Parathyroid adenoma (tissue), 2 donors: Measurements from ENCODE around the gene SPACA5.

Experiments used
- H2AFZ ChIP-seq: fragments of 300-600 bp; sonication (generic); one replicate; pipeline ENCODE4 v1.7.0; 2017; ENCODE audit warnings: antibody characterized with exemption, mild to moderate bottlenecking
- H3K27ac ChIP-seq: fragments of 300-600 bp; sonication (generic); one replicate; pipeline ENCODE4 v1.7.0; 2017
- H3K27me3 ChIP-seq: fragments of 300-600 bp; sonication (generic); one replicate; pipeline ENCODE4 v1.7.0; 2017; ENCODE audit warnings: low read length; ENCODE audit not compliant: control insufficient read depth, insufficient read depth
- H3K36me3 ChIP-seq: fragments of 300-600 bp; sonication (generic); one replicate; pipeline ENCODE4 v1.7.0; 2017; ENCODE audit warnings: low read length; ENCODE audit not compliant: control insufficient read depth, insufficient read depth
- H3K4me1 ChIP-seq: fragments of 300-600 bp; sonication (generic); one replicate; pipeline ENCODE4 v1.7.0; 2017; ENCODE audit warnings: control low read depth
- H3K4me2 ChIP-seq: fragments of 300-600 bp; sonication (generic); one replicate; pipeline ENCODE4 v1.7.0; 2017; ENCODE audit warnings: low read length
- H3K4me3 ChIP-seq: fragments of 300-600 bp; sonication (generic); one replicate; pipeline ENCODE4 v1.7.0; 2017; ENCODE audit warnings: low read depth, low read length
- H3K79me2 ChIP-seq: fragments of 300-600 bp; sonication (generic); one replicate; pipeline ENCODE4 v1.7.0; 2017; ENCODE audit warnings: control low read depth
- H3K9ac ChIP-seq: fragments of 300-600 bp; sonication (generic); one replicate; pipeline ENCODE4 v1.7.0; 2017; ENCODE audit warnings: mild to moderate bottlenecking
- H3K9me3 ChIP-seq: fragments of 300-600 bp; sonication (generic); one replicate; pipeline ENCODE4 v1.7.0; 2017; ENCODE audit warnings: low read length; ENCODE audit not compliant: control insufficient read depth
- CTCF ChIP-seq: fragments of 300-600 bp; sonication (generic); IDR thresholded peaks from one replicate; pipeline ENCODE4 v1.7.0; 2017; ENCODE audit warnings: antibody characterized with exemption, mild to moderate bottlenecking
- donor health status: primary hyperparathyroidism.

The SPACA5 gene

GRCh38 chrX:48043056-48043455, 36.3 kb downstream of the SPACA5 start:
- no peaks in the 10 kb centered on the region for H3K36me3 ChIP-seq
- no peak for TF ChIP-seq CTCF
- no peak overlapping the region for H3K9ac ChIP-seq
- no peaks in the 10 kb centered on the region for H3K4me1 ChIP-seq
- H3K4me2 ChIP-seq, result no peak overlapping the region
- H3K4me3 ChIP-seq, result no peak overlapping the region
- no peaks in the 10 kb centered on the region for H3K79me2 ChIP-seq
- no peak overlapping the region for H3K27ac ChIP-seq
- no peaks in the 10 kb centered on the region for H3K27me3 ChIP-seq
- no peak overlapping the region for H2AFZ ChIP-seq
- H3K9me3 ChIP-seq, result no peaks in the 10 kb centered on the region

- no peak overlapping the region for H2AFZ ChIP-seq
- no peaks in the 10 kb centered on the region for H3K36me3 ChIP-seq
- H3K4me3 ChIP-seq, result no peak overlapping the region
- H3K79me2 ChIP-seq, result no peaks in the 10 kb centered on the region
- H3K27ac ChIP-seq, result no peak overlapping the region
- H3K9me3 ChIP-seq, result no peaks in the 10 kb centered on the region
- no peaks in the 10 kb centered on the region for H3K27me3 ChIP-seq
- H3K4me1 ChIP-seq, result no peaks in the 10 kb centered on the region
- H3K4me2 ChIP-seq, result no peak overlapping the region
- TF ChIP-seq CTCF, result no peak
- H3K9ac ChIP-seq, result no peak overlapping the region
Observed at GRCh38 chrX:48045410-48046311, 38.9 kb downstream of the SPACA5 start.

GRCh38 chrX:48046846-48047245, 40.1 kb downstream of the SPACA5 start:
- Histone ChIP-seq H3K9ac (no peak overlapping the region), H3K27ac (no peak overlapping the region), H3K79me2 (no peaks in the 10 kb centered on the region), H2AFZ (no peak overlapping the region), H3K27me3 (no peaks in the 10 kb centered on the region), H3K4me3 (no peak overlapping the region), H3K4me1 (no peaks in the 10 kb centered on the region), H3K36me3 (no peaks in the 10 kb centered on the region), H3K9me3 (no peaks in the 10 kb centered on the region), H3K4me2 (no peak overlapping the region)
- no peak for TF ChIP-seq CTCF

- no peak overlapping the region for H2AFZ ChIP-seq
- H3K4me1 ChIP-seq, result no peaks in the 10 kb centered on the region
- no peaks in the 10 kb centered on the region for H3K36me3 ChIP-seq
- H3K27me3 ChIP-seq, result no peaks in the 10 kb centered on the region
- no peak overlapping the region for H3K27ac ChIP-seq
- H3K79me2 ChIP-seq, result no peaks in the 10 kb centered on the region
- no peak overlapping the region for H3K4me3 ChIP-seq
- no peaks in the 10 kb centered on the region for H3K9me3 ChIP-seq
- no peak overlapping the region for H3K9ac ChIP-seq
- no peak for TF ChIP-seq CTCF
- H3K4me2 ChIP-seq, result no peak overlapping the region
Observed at GRCh38 chrX:48058621-48059295, 52.0 kb downstream of the SPACA5 start.
